SU-DHL-6 (cell line): ENCODE data around the gene CTSS.

Experiments
- CTCF ChIP-seq: fragments of 200-600 bp; sonication (generic); IDR thresholded peaks from one replicate; pipeline ENCODE4 v1.5.1; 2017; ENCODE audit warnings: antibody characterized with exemption, mild to moderate bottlenecking, low read length, moderate library complexity; ENCODE audit not compliant: insufficient read depth, poor library complexity, severe bottlenecking
- EZH2phosphoT487 ChIP-seq: fragments of 200-600 bp; sonication (generic), shearing (Covaris generic); conservative IDR thresholded peaks from 2 replicates; pipeline ENCODE4 v1.6.1; 2018; ENCODE audit warnings: mild to moderate bottlenecking, antibody characterized with exemption, low read length, moderate library complexity, mixed read lengths

GRCh38 chr1:150798525-150798924, 32.9 kb upstream of the CTSS start:
- TF ChIP-seq CTCF (no peak), EZH2phosphoT487 (no peak)
